Heart left ventricle (tissue), 16 donors: ENCODE results near the gene PLOD2. TPM values are rescaled to one million over a fixed set of nuclear protein-coding genes. Genes with fewer than 3 reads are reported as not detected.

Experiments
- ATAC-seq, 4 donors: fragments of 200-7000 bp; cut with Tn5 transposase; one replicate each; pipeline ENCODE4 v1.9.1; 2020 to 2022; ENCODE audit warnings: moderate library complexity in 4 of 4, mild to moderate bottlenecking in 3 of 4, moderate number of reproducible peaks in 1 of 4
- DNase-seq, 5 donors: peaks; one replicate each; pipeline ENCODE4 v3.0.0-alpha.2; 2020
- H3K27ac ChIP-seq, 12 donors: fragments of 200-600 bp; sonication (generic) in 4 of 12; one replicate each; pipeline versions ENCODE4 v1.5.0 to v1.8.0; 2016 to 2022; ENCODE audit warnings: mild to moderate bottlenecking in 2 of 12
- H3K27me3 ChIP-seq, 9 donors: fragments of 200-600 bp; sonication (generic) in 2 of 9; one replicate each; pipeline versions ENCODE4 v1.5.1 to v1.8.0; 2016 to 2022; ENCODE audit warnings: mild to moderate bottlenecking in 3 of 9
- H3K36me3 ChIP-seq, 9 donors: fragments of 200-600 bp; sonication (generic) in 2 of 9; one replicate each; pipeline versions ENCODE4 v1.5.0 to v1.8.0; 2018 to 2022; ENCODE audit warnings: mild to moderate bottlenecking in 2 of 9
- H3K4me1 ChIP-seq, 12 donors: fragments of 200-600 bp; sonication (generic) in 4 of 12; one replicate each; pipeline versions ENCODE4 v1.5.0 to v1.8.0; 2016 to 2022; ENCODE audit warnings: mild to moderate bottlenecking in 3 of 12
- H3K4me3 ChIP-seq, 12 donors: fragments of 200-600 bp; sonication (generic) in 4 of 12; one replicate each; pipeline versions ENCODE4 v1.5.0 to v1.8.0; 2017 to 2022; ENCODE audit warnings: mild to moderate bottlenecking in 9 of 12, moderate library complexity in 4 of 12
- H3K9me3 ChIP-seq, 12 donors: fragments of 200-600 bp; sonication (generic) in 4 of 12; one replicate each; pipeline versions ENCODE4 v1.5.0 to v1.8.0; 2016 to 2022; ENCODE audit warnings: mild to moderate bottlenecking in 1 of 12
- POLR2A ChIP-seq, 2 donors: fragments of 450-650 bp; IDR thresholded peaks; one replicate each; pipeline ENCODE4 v1.6.1; 2017; ENCODE audit warnings: antibody characterized with exemption in 2 of 2, mild to moderate bottlenecking in 2 of 2, moderate library complexity in 2 of 2
- WGBS, 4 donors: extraction: QIAGEN DNeasy Blood & Tissue Kit in 2 of 4; methylation state at CpG; one replicate each; pipeline versions ENCODE4 v1.1.5 to v1.1.7; 2013 to 2018; 5-methylcytosine and 5-hydroxymethylcytosine counted together
- intact Hi-C, 10 donors: fragments of 100-400 bp; cut with DNase I; formaldehyde crosslinking; loops; one replicate each; pipeline versions ENCODE4 v1.11.1 to v1.14.2; 2022
- polyA plus RNA-seq, 2 donors: library from polyadenylated mRNA; stranded (reverse); fragments of 200-250 nt; gene quantifications; one replicate each; pipeline ENCODE4 v1.2.3, GENCODE V29; 2013
- total RNA-seq, 9 donors: library from RNA; depleted of rRNA in 2 of 9; stranded (reverse); fragments of >200 nt in 2 of 9; fragmentation: NEBNext Ultra II Directional in 3 of 9; extraction: Animal tissue kit (Norgen Biotek cat#: 25700) in 3 of 9; gene quantifications; one replicate each; pipeline versions ENCODE4 v1.1.0 to v1.2.4, GENCODE V29; 2016 to 2023
- TF ChIP-seq, protein P1 (sequence below), 12 donors: fragments of 200-600 bp; sonication (generic) in 4 of 12; IDR thresholded peaks; one replicate each; pipeline versions ENCODE4 v1.5.0 to v1.8.0; 2018 to 2022; ENCODE audit warnings: antibody characterized with exemption in 12 of 12, mild to moderate bottlenecking in 5 of 12
- donor health status: ischemic (EF 13 %, LVEDD 7.1; RV severe dilation, severe dysfunction).
- donor health status: healthy with polysubstance abuse.
- donor health status: DM: no; HTN: yes; CAD: no.
- donor health status: DM: no; HTN: no; CAD: no.
- donor health status: ischemic (EF 25% LVEDD 6.9; RV normal size, moderate dysfunction).
- donor health status: ischemic (EF 25% LVEDD 5.7; RV mildly dilated, moderate dysfunction).
- donor health status: healthy.
- donor health status: DM: yes; HTN: yes; CAD: no.
- donor health status: ischemic (EF 35%, LVEDD 5.7; RV mildly dilated, moderate dysfunction).
- donor health status: nonischemic (EF 11% LVEDD 7.7; RV severe dilation, severe dysfunction).
- donor health status: DM: yes; HTN: yes; CAD: no.
- donor health status: PGD.
- donor health status: ischemic (EF 29% LVEDD 5.4; RV normal size, mild dysfunction).
- donor health status: nonischemic (EF 23%, LVEDD 6.1; RV moderate dilation, normal function).

PLOD2 gene
- total and polyA plus RNA-seq, 11 donors, result 6.8 to 33.0 (median 17.9) TPM

DNA sequence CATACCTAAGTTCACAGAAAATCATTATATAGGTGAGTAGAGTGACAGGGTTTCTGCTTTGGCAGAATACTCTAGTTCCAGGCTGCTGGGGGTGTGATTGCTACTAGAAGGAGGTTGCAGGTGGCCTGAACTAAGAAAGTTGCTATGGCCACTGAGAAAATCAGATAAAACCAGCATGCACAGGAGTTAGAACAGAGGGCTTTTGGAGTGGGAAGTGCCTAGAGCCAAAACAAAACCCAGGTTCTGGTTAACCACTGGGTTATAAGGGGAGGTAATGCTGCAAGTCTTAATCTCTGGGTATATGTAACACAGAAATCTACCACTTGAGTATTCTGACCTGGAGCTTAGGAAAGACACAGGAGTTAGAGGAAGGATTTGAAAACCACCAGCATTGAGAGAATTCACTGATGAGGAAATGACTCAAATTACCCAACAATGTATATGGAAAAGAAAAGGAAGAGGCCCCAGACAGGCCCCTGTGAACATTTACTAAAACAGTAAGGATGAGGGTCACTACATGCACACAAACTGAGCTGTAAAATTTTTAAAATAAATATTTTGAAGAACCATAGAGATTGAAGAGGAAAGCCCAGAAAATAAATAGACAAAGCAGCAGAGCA is 60.0 kb downstream of the PLOD2 start:
- H3K9me3 ChIP-seq, result no peaks in the 10 kb centered on the region
- TF ChIP-seq, protein P1, sequence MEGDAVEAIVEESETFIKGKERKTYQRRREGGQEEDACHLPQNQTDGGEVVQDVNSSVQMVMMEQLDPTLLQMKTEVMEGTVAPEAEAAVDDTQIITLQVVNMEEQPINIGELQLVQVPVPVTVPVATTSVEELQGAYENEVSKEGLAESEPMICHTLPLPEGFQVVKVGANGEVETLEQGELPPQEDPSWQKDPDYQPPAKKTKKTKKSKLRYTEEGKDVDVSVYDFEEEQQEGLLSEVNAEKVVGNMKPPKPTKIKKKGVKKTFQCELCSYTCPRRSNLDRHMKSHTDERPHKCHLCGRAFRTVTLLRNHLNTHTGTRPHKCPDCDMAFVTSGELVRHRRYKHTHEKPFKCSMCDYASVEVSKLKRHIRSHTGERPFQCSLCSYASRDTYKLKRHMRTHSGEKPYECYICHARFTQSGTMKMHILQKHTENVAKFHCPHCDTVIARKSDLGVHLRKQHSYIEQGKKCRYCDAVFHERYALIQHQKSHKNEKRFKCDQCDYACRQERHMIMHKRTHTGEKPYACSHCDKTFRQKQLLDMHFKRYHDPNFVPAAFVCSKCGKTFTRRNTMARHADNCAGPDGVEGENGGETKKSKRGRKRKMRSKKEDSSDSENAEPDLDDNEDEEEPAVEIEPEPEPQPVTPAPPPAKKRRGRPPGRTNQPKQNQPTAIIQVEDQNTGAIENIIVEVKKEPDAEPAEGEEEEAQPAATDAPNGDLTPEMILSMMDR (IDR thresholded peaks at IDR 0.05), result no peak
- TF ChIP-seq POLR2A (IDR thresholded peaks at IDR 0.05), result no peak
- no peaks in the 10 kb centered on the region for H3K27me3 ChIP-seq
- no peak overlapping the region for H3K27ac ChIP-seq
- DNase-seq (no peak), ATAC-seq (no peak)
- H3K4me3 ChIP-seq, result no peak overlapping the region
- H3K36me3 ChIP-seq, result peaks cover 0 to 57% (median 14%) of the 10 kb centered on the region in 9 donors
- peaks cover 0 to 5% (median 0%) of the 10 kb centered on the region in 12 donors for H3K4me1 ChIP-seq
- intact Hi-C loops, result no loop called here

DNA sequence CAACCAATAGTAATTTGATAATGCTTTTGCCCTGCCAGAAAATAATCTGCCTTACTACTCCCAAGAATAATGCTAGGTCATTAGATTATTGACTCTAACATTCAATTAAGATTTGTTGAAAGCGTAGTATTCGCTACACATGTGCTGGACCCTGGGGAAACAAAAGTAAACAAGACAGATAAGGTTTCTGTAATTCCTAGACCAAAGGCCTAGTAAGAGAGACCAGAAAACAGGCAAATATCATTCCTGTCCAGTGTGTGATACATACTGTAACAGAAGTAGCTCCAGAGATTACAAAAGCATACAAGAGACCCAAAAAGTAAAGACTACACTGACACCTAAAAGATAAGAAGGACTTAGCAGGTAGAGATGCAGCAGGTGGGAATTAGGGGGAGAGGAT is 60.8 kb downstream of the PLOD2 start:
- no peak for DNase-seq
- intact Hi-C loops, result no loop called here
- Histone ChIP-seq H3K9me3 (no peaks in the 10 kb centered on the region), H3K4me3 (no peak overlapping the region), H3K36me3 (peaks cover 0 to 50% (median 14%) of the 10 kb centered on the region in 9 donors), H3K27ac (no peak overlapping the region), H3K27me3 (no peaks in the 10 kb centered on the region), H3K4me1 (peaks cover 0 to 5% (median 0%) of the 10 kb centered on the region in 12 donors)
- no peak for ATAC-seq
- WGBS, 4 donors, result 79 to 93% (median 83%) methylated on average over 2 of the region's 2 CpGs
- TF ChIP-seq, protein P1 (IDR thresholded peaks at IDR 0.05), result no peak
- no peak for TF ChIP-seq POLR2A (IDR thresholded peaks at IDR 0.05)

DNA sequence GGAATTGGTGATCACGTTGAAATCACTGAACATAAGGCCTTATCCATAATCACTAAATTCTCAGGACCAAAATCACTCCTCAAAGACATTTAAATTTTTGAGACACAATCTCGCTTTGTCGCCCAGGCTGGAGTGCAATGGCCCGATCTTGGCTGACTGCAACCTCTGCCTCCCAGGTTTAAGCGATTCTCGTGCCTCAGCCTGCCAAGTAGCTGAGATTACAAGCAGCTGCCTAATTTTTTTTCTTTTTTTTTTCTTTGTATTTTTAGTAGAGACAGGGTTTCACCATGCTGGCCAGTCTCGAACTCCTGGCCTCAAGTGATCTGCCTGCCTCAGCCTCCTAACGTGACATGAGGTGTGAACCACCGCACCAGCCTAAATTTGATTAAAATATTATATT is 61.7 kb downstream of the PLOD2 start:
- Histone ChIP-seq H3K9me3 (no peaks in the 10 kb centered on the region), H3K27me3 (no peaks in the 10 kb centered on the region), H3K27ac (no peak overlapping the region), H3K4me3 (no peak overlapping the region), H3K36me3 (peaks cover 0 to 43% (median 14%) of the 10 kb centered on the region in 9 donors), H3K4me1 (peaks cover 0 to 6% (median 0%) of the 10 kb centered on the region in 12 donors)
- intact Hi-C loops, result no loop called here
- no peak for ATAC-seq
- DNase-seq, result peak in 2 of 5 donors; percentile 16 to 28
- TF ChIP-seq POLR2A (IDR thresholded peaks at IDR 0.05), result no peak
- TF ChIP-seq, protein P1 (IDR thresholded peaks at IDR 0.05), result no peak
- 63 to 66% (median 64%) methylated on average over 9 of the region's 9 CpGs for WGBS, 4 donors

DNA sequence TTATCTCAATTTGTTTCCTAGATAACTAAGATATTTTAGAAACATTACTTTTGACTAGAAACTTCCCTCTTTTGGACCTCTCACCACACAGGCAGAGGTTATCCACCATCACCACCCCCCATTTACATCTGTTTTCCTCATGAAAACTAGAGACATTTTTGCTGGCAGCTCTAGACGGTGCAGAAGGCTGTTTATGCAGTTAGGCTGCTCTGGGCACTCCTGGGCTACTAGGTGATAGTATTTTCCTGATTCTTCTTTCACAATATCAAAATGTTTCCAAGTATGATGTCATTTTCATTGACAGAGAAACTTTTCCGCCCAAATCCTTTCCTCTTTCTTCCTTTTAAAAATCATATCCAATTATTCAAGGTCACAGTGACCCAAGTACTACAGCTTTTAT is 67.1 kb downstream of the PLOD2 start:
- Histone ChIP-seq H3K4me1 (peaks cover 0 to 31% (median 9%) of the 10 kb centered on the region in 12 donors), H3K9me3 (no peaks in the 10 kb centered on the region), H3K27me3 (no peaks in the 10 kb centered on the region), H3K36me3 (peaks cover 0 to 6% (median 0%) of the 10 kb centered on the region in 9 donors), H3K27ac (peak overlapping the region in 1 of 12 donors; percentile 9), H3K4me3 (no peak overlapping the region)
- intact Hi-C loops, result loop anchor here in 1 of 10 donors (5.0 kb wide), 1 partner anchor 68 kb away; the partner anchor contains the start of gene PLOD2
- 26 to 34% (median 29%) methylated on average over 2 of the region's 2 CpGs for WGBS, 4 donors
- DNase-seq, result peak in 1 of 5 donors; percentile 27
- peak in 3 of 4 donors; percentile 50 to 73 (median 57) for ATAC-seq
- no peak for TF ChIP-seq POLR2A (IDR thresholded peaks at IDR 0.05)
- TF ChIP-seq, protein P1 (IDR thresholded peaks at IDR 0.05), result no peak
